ENCODE data around the gene ATP8B1. TPM values are rescaled to one million over a fixed set of nuclear protein-coding genes. Genes with fewer than 3 reads are reported as not detected.
A peak's percentile ranks its signal among the peaks of the same experiment; 100 is the strongest.

Gene ATP8B1
- total RNA-seq, 1 experiment from 2014 or later: 1.4 TPM

GRCh38 chr18:57789759-57790158, 13.4 kb downstream of the ATP8B1 start:
- no peak for TF ChIP-seq CTCF (IDR thresholded peaks at IDR 0.05; ENCODE audit: unreplicated experiment)
- H3K27me3 Mint-ChIP-seq (ENCODE audit: insufficient read depth, unreplicated experiment): no peaks in the 10 kb centered on the region
- intact Hi-C loops (cut with micrococcal nuclease): no loop called here
- H3K4me1 Mint-ChIP-seq (ENCODE audit: insufficient read depth, unreplicated experiment): peaks cover 5% of the 10 kb centered on the region
- BruUV-seq (replicated peaks): no TSS peak
- no peak overlapping the region for H3K27ac Mint-ChIP-seq (ENCODE audit: low read depth, unreplicated experiment)
- no peak overlapping the region for H3K4me3 Mint-ChIP-seq (ENCODE audit: unreplicated experiment)
- no peak for DNase-seq (ENCODE audit: unreplicated experiment)
- ChIA-PET POLR2A (interaction anchor here (0.6 to 1.6 kb wide), 2 partner anchors 19 to 70 kb away, joined by 3 to 8 read pairs; no protein-coding TSS in a partner anchor), CTCF (interaction anchor here (0.7 kb wide), 1 partner anchor 9 kb away, joined by 3 read pairs; no protein-coding TSS in a partner anchor)
- no peaks in the 10 kb centered on the region for H3K9me3 Mint-ChIP-seq (ENCODE audit: unreplicated experiment)
- H3K36me3 Mint-ChIP-seq (ENCODE audit: insufficient read depth, unreplicated experiment): no peaks in the 10 kb centered on the region

- ChIA-PET CTCF (interaction anchor here (0.7 to 0.9 kb wide), 2 partner anchors 9 to 158 kb away, joined by 3 read pairs; no protein-coding TSS in a partner anchor), POLR2A (interaction anchor here (0.6 to 1.6 kb wide), 15 partner anchors 8 to 433 kb away, joined by 3 to 11 read pairs (median 4); no protein-coding TSS in a partner anchor)
- DNase-seq (ENCODE audit: unreplicated experiment): no peak
- intact Hi-C loops (cut with micrococcal nuclease): no loop called here
- no peaks in the 10 kb centered on the region for H3K27me3 Mint-ChIP-seq (ENCODE audit: insufficient read depth, unreplicated experiment)
- no TSS peak for BruUV-seq (replicated peaks)
- TF ChIP-seq CTCF (IDR thresholded peaks at IDR 0.05; ENCODE audit: unreplicated experiment): no peak
- H3K27ac Mint-ChIP-seq (ENCODE audit: low read depth, unreplicated experiment): peak overlapping the region; percentile 43
- H3K36me3 Mint-ChIP-seq (ENCODE audit: insufficient read depth, unreplicated experiment): no peaks in the 10 kb centered on the region
- H3K9me3 Mint-ChIP-seq (ENCODE audit: unreplicated experiment): no peaks in the 10 kb centered on the region
- no peak overlapping the region for H3K4me3 Mint-ChIP-seq (ENCODE audit: unreplicated experiment)
- H3K4me1 Mint-ChIP-seq (ENCODE audit: insufficient read depth, unreplicated experiment): peaks cover 11% of the 10 kb centered on the region
Observed at GRCh38 chr18:57789090-57789489, 14.0 kb downstream of the ATP8B1 start.

GRCh38 chr18:57787068-57787685, 15.9 kb downstream of the ATP8B1 start:
- BruUV-seq (replicated peaks): no TSS peak
- no peaks in the 10 kb centered on the region for H3K36me3 Mint-ChIP-seq (ENCODE audit: insufficient read depth, unreplicated experiment)
- no peak overlapping the region for H3K27ac Mint-ChIP-seq (ENCODE audit: low read depth, unreplicated experiment)
- CTCF ChIA-PET: interaction anchor here (2.3 kb wide), 1 partner anchor 157 kb away, joined by 9 read pairs; no protein-coding TSS in a partner anchor
- H3K4me1 Mint-ChIP-seq (ENCODE audit: insufficient read depth, unreplicated experiment): peaks cover 15% of the 10 kb centered on the region
- no peak overlapping the region for H3K4me3 Mint-ChIP-seq (ENCODE audit: unreplicated experiment)
- POLR2A ChIA-PET: interaction anchor here (1.5 kb wide), 1 partner anchor 10 kb away, joined by 4 read pairs; no protein-coding TSS in a partner anchor
- DNase-seq (ENCODE audit: unreplicated experiment): no peak
- no peaks in the 10 kb centered on the region for H3K27me3 Mint-ChIP-seq (ENCODE audit: insufficient read depth, unreplicated experiment)
- TF ChIP-seq CTCF (IDR thresholded peaks at IDR 0.05; ENCODE audit: unreplicated experiment): no peak
- intact Hi-C loops (cut with micrococcal nuclease): no loop called here
- H3K9me3 Mint-ChIP-seq (ENCODE audit: unreplicated experiment): no peaks in the 10 kb centered on the region

GRCh38 chr18:57785751-57786437, 17.2 kb downstream of the ATP8B1 start:
- Mint-ChIP-seq H3K4me3 (ENCODE audit: unreplicated experiment) (no peak overlapping the region), H3K4me1 (ENCODE audit: insufficient read depth, unreplicated experiment) (peaks cover 18% of the 10 kb centered on the region), H3K9me3 (ENCODE audit: unreplicated experiment) (no peaks in the 10 kb centered on the region), H3K27ac (ENCODE audit: low read depth, unreplicated experiment) (no peak overlapping the region), H3K36me3 (ENCODE audit: insufficient read depth, unreplicated experiment) (peaks cover 1% of the 10 kb centered on the region), H3K27me3 (ENCODE audit: insufficient read depth, unreplicated experiment) (no peaks in the 10 kb centered on the region)
- intact Hi-C loops (cut with micrococcal nuclease): no loop called here
- CTCF ChIA-PET: interaction anchor here (0.6 to 2.3 kb wide), 10 partner anchors 7 to 625 kb away, joined by 3 to 9 read pairs (median 3); no protein-coding TSS in a partner anchor
- no peak for DNase-seq (ENCODE audit: unreplicated experiment)
- POLR2A ChIA-PET: interaction anchor here (1.5 kb wide), 1 partner anchor 10 kb away, joined by 6 read pairs; no protein-coding TSS in a partner anchor
- TF ChIP-seq CTCF (IDR thresholded peaks at IDR 0.05; ENCODE audit: unreplicated experiment): no peak
- BruUV-seq (replicated peaks): no TSS peak
